ENCODE measurements around the gene MRPS18B. TPM values are rescaled to one million over a fixed set of nuclear protein-coding genes. Genes with fewer than 3 reads are reported as not detected.

The MRPS18B gene
- total RNA-seq, 1 experiment from 2014 or later, result 70.4 TPM

GRCh38 chr6:30583921-30584320, 33.7 kb upstream of the MRPS18B start:
- Histone ChIP-seq H3K27me3 (replicated peaks; ENCODE audit: insufficient read depth, low read depth, low read length, poor library complexity) (no peaks in the 10 kb centered on the region), H3K4me3 (ENCODE audit: low read depth, low read length, poor library complexity, severe bottlenecking) (no peak overlapping the region), H3K36me3 (ENCODE audit: insufficient read depth, low read length, poor library complexity, severe bottlenecking) (peaks cover 88% of the 10 kb centered on the region), H3K27ac (ENCODE audit: low read depth, low read length, poor library complexity, severe bottlenecking) (no peak overlapping the region), H3K9me3 (ENCODE audit: low read depth, low read length, poor library complexity, severe bottlenecking) (no peaks in the 10 kb centered on the region), H3K4me1 (ENCODE audit: insufficient read depth, low read length, poor library complexity, severe bottlenecking) (no peaks in the 10 kb centered on the region)
- CTCF ChIA-PET, result no interaction called here
- no TSS peak for BruUV-seq (replicated peaks)
- no peak for TF ChIP-seq CTCF (conservative IDR thresholded peaks at IDR 0.05; ENCODE audit: low read depth, low read length)
- no peak for TF ChIP-seq EZH2 (IDR thresholded peaks at IDR 0.05; ENCODE audit: borderline replicate concordance, low read depth, low read length, poor library complexity, severe bottlenecking)
- DNase-seq (ENCODE audit: low spot score), result no peak
- POLR2A ChIA-PET (ENCODE audit: low non-redundant PET), result no interaction called here
- intact Hi-C loops (cut with micrococcal nuclease; ENCODE audit: unreplicated experiment), result no loop called here

GRCh38 chr6:30589754-30590358, 27.8 kb upstream of the MRPS18B start:
- CTCF ChIA-PET, result no interaction called here
- no peaks in the 10 kb centered on the region for H3K27me3 ChIP-seq (replicated peaks; ENCODE audit: insufficient read depth, low read depth, low read length, poor library complexity)
- POLR2A ChIA-PET (ENCODE audit: low non-redundant PET), result no interaction called here
- no peak for DNase-seq (ENCODE audit: low spot score)
- H3K4me3 ChIP-seq (ENCODE audit: low read depth, low read length, poor library complexity, severe bottlenecking), result no peak overlapping the region
- intact Hi-C loops (cut with micrococcal nuclease; ENCODE audit: unreplicated experiment), result no loop called here
- TF ChIP-seq EZH2 (IDR thresholded peaks at IDR 0.05; ENCODE audit: borderline replicate concordance, low read depth, low read length, poor library complexity, severe bottlenecking) (no peak), CTCF (conservative IDR thresholded peaks at IDR 0.05; ENCODE audit: low read depth, low read length) (no peak)
- peaks cover 78% of the 10 kb centered on the region for H3K36me3 ChIP-seq (ENCODE audit: insufficient read depth, low read length, poor library complexity, severe bottlenecking)
- no peak overlapping the region for H3K27ac ChIP-seq (ENCODE audit: low read depth, low read length, poor library complexity, severe bottlenecking)
- no TSS peak for BruUV-seq (replicated peaks)
- no peaks in the 10 kb centered on the region for H3K4me1 ChIP-seq (ENCODE audit: insufficient read depth, low read length, poor library complexity, severe bottlenecking)
- no peaks in the 10 kb centered on the region for H3K9me3 ChIP-seq (ENCODE audit: low read depth, low read length, poor library complexity, severe bottlenecking)

- H3K4me1 ChIP-seq (ENCODE audit: insufficient read depth, low read length, poor library complexity, severe bottlenecking), result no peaks in the 10 kb centered on the region
- no peaks in the 10 kb centered on the region for H3K9me3 ChIP-seq (ENCODE audit: low read depth, low read length, poor library complexity, severe bottlenecking)
- H3K36me3 ChIP-seq (ENCODE audit: insufficient read depth, low read length, poor library complexity, severe bottlenecking), result peaks cover 72% of the 10 kb centered on the region
- no peak for DNase-seq (ENCODE audit: low spot score)
- no TSS peak for BruUV-seq (replicated peaks)
- H3K27ac ChIP-seq (ENCODE audit: low read depth, low read length, poor library complexity, severe bottlenecking), result peak overlapping the region; percentile 59
- H3K27me3 ChIP-seq (replicated peaks; ENCODE audit: insufficient read depth, low read depth, low read length, poor library complexity), result no peaks in the 10 kb centered on the region
- no peak for TF ChIP-seq EZH2 (IDR thresholded peaks at IDR 0.05; ENCODE audit: borderline replicate concordance, low read depth, low read length, poor library complexity, severe bottlenecking)
- TF ChIP-seq CTCF (conservative IDR thresholded peaks at IDR 0.05; ENCODE audit: low read depth, low read length), result no peak
- CTCF ChIA-PET, result interaction anchor here (0.6 kb wide), 1 partner anchor 24 kb away, joined by 7 read pairs; no protein-coding TSS in a partner anchor
- intact Hi-C loops (cut with micrococcal nuclease; ENCODE audit: unreplicated experiment), result no loop called here
- no peak overlapping the region for H3K4me3 ChIP-seq (ENCODE audit: low read depth, low read length, poor library complexity, severe bottlenecking)
- POLR2A ChIA-PET (ENCODE audit: low non-redundant PET), result interaction anchor here (0.6 kb wide), 1 partner anchor 24 kb away, joined by 9 read pairs; no protein-coding TSS in a partner anchor
These were observed 27.1 kb upstream of the MRPS18B start for GRCh38 chr6:30590509-30590908.

Measured in A673 (cell line).